SU-DHL-6 (cell line): ENCODE results near the gene FOXP4.

Experiments used
- H2AFZ ChIP-seq: fragments of 200-600 bp; sonication (generic); 2 replicates; pipeline ENCODE4 v1.6.1; 2014; ENCODE audit warnings: low read depth, mild to moderate bottlenecking, moderate library complexity, mixed read lengths, antibody characterized with exemption, low read length; ENCODE audit not compliant: severe bottlenecking
- H3F3A ChIP-seq: fragments of 200-600 bp; shearing (Covaris generic); 2 replicates; pipeline ENCODE4 v1.6.0; 2016; ENCODE audit warnings: antibody characterized with exemption, mild to moderate bottlenecking; ENCODE audit not compliant: insufficient read depth
- H3K27ac ChIP-seq: fragments of 200-600 bp; sonication (generic); 2 replicates; pipeline ENCODE4 v1.5.1; 2016; ENCODE audit warnings: low read depth, mild to moderate bottlenecking, low read length, moderate library complexity, mixed read lengths
- H3K27me3 ChIP-seq: fragments of 200-600 bp; sonication (generic), shearing (Covaris generic); 2 replicates; pipeline ENCODE4 v1.6.0; 2014; ENCODE audit warnings: mild to moderate bottlenecking, low read length
- H3K36me3 ChIP-seq: fragments of 200-600 bp; sonication (generic); 2 replicates; pipeline ENCODE4 v1.6.1; 2014; ENCODE audit warnings: mild to moderate bottlenecking, low read length, mixed read lengths
- H3K4me2 ChIP-seq: fragments of 300-600, 200-600 bp; shearing (Covaris generic), sonication (generic); 2 replicates; pipeline ENCODE4 v1.6.0; 2014; ENCODE audit warnings: low read length, low read depth, mild to moderate bottlenecking; ENCODE audit not compliant: poor library complexity, severe bottlenecking
- H3K4me3 ChIP-seq: fragments of 200-600 bp; sonication (generic); 2 replicates; pipeline ENCODE4 v1.5.1; 2014; ENCODE audit warnings: antibody characterized with exemption, low read length, mild to moderate bottlenecking, mixed read lengths; ENCODE audit not compliant: insufficient read depth, poor library complexity, severe bottlenecking
- H3K79me2 ChIP-seq: fragments of 200-600 bp; sonication (generic); 2 replicates; pipeline ENCODE4 v1.6.1; 2014; ENCODE audit warnings: mild to moderate bottlenecking, low read length, moderate library complexity; ENCODE audit not compliant: insufficient read depth
- H3K9ac ChIP-seq: fragments of 200-600 bp; sonication (generic); 2 replicates; pipeline ENCODE4 v1.7.0; 2014; ENCODE audit warnings: mild to moderate bottlenecking, low read length
- H3K9me2 ChIP-seq: fragments of 200-600 bp; sonication (generic); replicated peaks from 2 replicates; pipeline ENCODE4 v1.6.1; 2014; ENCODE audit warnings: low read length; ENCODE audit not compliant: insufficient read depth
- H3K9me3 ChIP-seq: fragments of 200-600 bp; sonication (generic); 2 replicates; pipeline ENCODE4 v1.6.1; 2014; ENCODE audit warnings: low read length, mixed read lengths; ENCODE audit not compliant: insufficient read depth
- H4K20me1 ChIP-seq: fragments of 200-600 bp; sonication (generic); 2 replicates; pipeline ENCODE4 v1.6.1; 2014; ENCODE audit warnings: low read depth, mild to moderate bottlenecking, antibody characterized with exemption, low read length, moderate library complexity, mixed read lengths
- EZH2phosphoT487 ChIP-seq: fragments of 200-600 bp; sonication (generic), shearing (Covaris generic); conservative IDR thresholded peaks from 2 replicates; pipeline ENCODE4 v1.6.1; 2018; ENCODE audit warnings: mild to moderate bottlenecking, antibody characterized with exemption, low read length, moderate library complexity, mixed read lengths
- TF ChIP-seq, protein P1 (sequence below): fragments of 200-600 bp; sonication (generic); IDR thresholded peaks from one replicate; pipeline ENCODE4 v1.5.1; 2017; ENCODE audit warnings: antibody characterized with exemption, mild to moderate bottlenecking, low read length, moderate library complexity; ENCODE audit not compliant: insufficient read depth, poor library complexity, severe bottlenecking

Gene FOXP4

DNA sequence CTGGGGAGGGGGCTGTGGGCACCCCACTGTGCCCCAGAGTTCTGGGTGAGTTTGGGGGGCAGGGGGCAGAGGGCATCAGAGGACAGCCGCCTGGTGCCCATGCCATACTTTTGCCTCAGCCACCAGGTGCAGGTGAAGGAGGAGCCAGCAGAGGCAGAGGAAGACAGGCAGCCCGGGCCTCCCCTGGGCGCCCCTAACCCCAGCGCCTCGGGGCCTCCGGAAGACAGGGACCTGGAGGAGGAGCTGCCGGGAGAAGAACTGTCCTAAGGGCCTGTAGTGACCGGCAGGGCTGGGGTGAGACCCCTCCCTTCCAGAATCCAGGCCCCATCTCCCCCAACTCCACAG lies 52.5 kb downstream of the FOXP4 start:
- Histone ChIP-seq H3K27me3 (no peaks in the 10 kb centered on the region), H3K9me3 (no peaks in the 10 kb centered on the region), H3K36me3 (no peaks in the 10 kb centered on the region), H4K20me1 (no peaks in the 10 kb centered on the region), H3F3A (no peaks in the 10 kb centered on the region), H3K9ac (no peak overlapping the region), H2AFZ (no peak overlapping the region), H3K9me2 (no peaks in the 10 kb centered on the region), H3K27ac (no peak overlapping the region), H3K79me2 (no peaks in the 10 kb centered on the region), H3K4me2 (no peak overlapping the region), H3K4me3 (no peak overlapping the region)
- TF ChIP-seq, protein P1, sequence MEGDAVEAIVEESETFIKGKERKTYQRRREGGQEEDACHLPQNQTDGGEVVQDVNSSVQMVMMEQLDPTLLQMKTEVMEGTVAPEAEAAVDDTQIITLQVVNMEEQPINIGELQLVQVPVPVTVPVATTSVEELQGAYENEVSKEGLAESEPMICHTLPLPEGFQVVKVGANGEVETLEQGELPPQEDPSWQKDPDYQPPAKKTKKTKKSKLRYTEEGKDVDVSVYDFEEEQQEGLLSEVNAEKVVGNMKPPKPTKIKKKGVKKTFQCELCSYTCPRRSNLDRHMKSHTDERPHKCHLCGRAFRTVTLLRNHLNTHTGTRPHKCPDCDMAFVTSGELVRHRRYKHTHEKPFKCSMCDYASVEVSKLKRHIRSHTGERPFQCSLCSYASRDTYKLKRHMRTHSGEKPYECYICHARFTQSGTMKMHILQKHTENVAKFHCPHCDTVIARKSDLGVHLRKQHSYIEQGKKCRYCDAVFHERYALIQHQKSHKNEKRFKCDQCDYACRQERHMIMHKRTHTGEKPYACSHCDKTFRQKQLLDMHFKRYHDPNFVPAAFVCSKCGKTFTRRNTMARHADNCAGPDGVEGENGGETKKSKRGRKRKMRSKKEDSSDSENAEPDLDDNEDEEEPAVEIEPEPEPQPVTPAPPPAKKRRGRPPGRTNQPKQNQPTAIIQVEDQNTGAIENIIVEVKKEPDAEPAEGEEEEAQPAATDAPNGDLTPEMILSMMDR, result no peak
- TF ChIP-seq EZH2phosphoT487, result no peak

GRCh38 chr6:41599015-41599851 lies 53.1 kb downstream of the FOXP4 start:
- Histone ChIP-seq H3K79me2 (no peaks in the 10 kb centered on the region), H3K4me2 (no peak overlapping the region), H3F3A (no peaks in the 10 kb centered on the region), H3K27me3 (no peaks in the 10 kb centered on the region), H3K9me2 (no peaks in the 10 kb centered on the region), H4K20me1 (no peaks in the 10 kb centered on the region), H3K4me3 (no peak overlapping the region), H3K9ac (no peak overlapping the region), H3K36me3 (no peaks in the 10 kb centered on the region), H3K9me3 (no peaks in the 10 kb centered on the region), H3K27ac (no peak overlapping the region), H2AFZ (no peak overlapping the region)
- no peak for TF ChIP-seq EZH2phosphoT487
- TF ChIP-seq, protein P1, result no peak

DNA sequence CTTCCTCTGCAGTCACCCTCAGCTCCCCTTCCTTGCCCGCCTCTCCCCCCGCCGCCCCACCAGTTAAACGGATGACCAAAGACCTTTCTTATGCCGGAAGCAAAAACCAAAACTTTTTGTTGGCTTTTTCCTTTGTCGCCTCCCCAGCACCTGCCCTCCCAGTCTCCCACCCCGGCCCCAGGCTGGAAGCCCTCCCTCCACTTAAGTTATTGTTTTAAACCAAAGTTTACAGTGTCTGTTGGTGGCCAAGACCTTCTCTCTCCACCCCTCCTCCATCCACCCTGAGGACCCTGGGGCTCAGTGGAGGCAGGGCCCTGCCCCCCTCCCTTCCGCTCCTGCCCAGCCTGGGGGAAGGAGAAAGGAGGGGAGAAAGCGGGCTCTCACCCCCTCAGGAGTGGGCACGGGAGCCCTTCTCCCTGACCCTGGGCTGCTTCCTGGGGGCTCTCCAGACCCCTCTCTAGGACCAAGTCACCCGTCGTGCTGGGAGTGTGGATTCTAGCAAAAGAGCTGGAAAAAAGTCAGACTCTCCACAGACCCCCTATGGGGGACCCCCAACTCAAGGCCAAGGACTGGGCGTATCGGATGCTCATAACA lies 53.8 kb downstream of the FOXP4 start:
- TF ChIP-seq, protein P1, result no peak
- no peak for TF ChIP-seq EZH2phosphoT487
- no peaks in the 10 kb centered on the region for H3F3A ChIP-seq
- no peaks in the 10 kb centered on the region for H3K27me3 ChIP-seq
- no peak overlapping the region for H3K4me3 ChIP-seq
- no peak overlapping the region for H2AFZ ChIP-seq
- no peaks in the 10 kb centered on the region for H3K36me3 ChIP-seq
- H4K20me1 ChIP-seq, result no peaks in the 10 kb centered on the region
- H3K9me3 ChIP-seq, result no peaks in the 10 kb centered on the region
- H3K9ac ChIP-seq, result no peak overlapping the region
- no peaks in the 10 kb centered on the region for H3K79me2 ChIP-seq
- H3K9me2 ChIP-seq, result no peaks in the 10 kb centered on the region
- no peak overlapping the region for H3K4me2 ChIP-seq
- H3K27ac ChIP-seq, result no peak overlapping the region
